CD4-positive, alpha-beta T cell (primary cell): ENCODE measurements around the gene DNAJC22. TPM values are rescaled to one million over a fixed set of nuclear protein-coding genes. Genes with fewer than 3 reads are reported as not detected.
A peak's percentile ranks its signal among the peaks of the same experiment; 100 is the strongest.

ENCODE experiments used
- ATAC-seq: fragments of 200-7000 bp; cut with Tn5 transposase; one replicate; pipeline ENCODE4 v1.10.0; 2022; ENCODE audit warnings: mild to moderate bottlenecking; ENCODE audit not compliant: poor library complexity
- CTCF ChIA-PET: fragments of 350-600 bp; sonication (Branson Sonifier 250); formaldehyde crosslinking; loops from one replicate; lab custom pipeline; 2021; ENCODE audit warnings: antibody characterized with exemption, inconsistent platforms; lab: Charles Lee
- POLR2A ChIA-PET: fragments of 350-600 bp; sonication (Branson Sonifier 250); formaldehyde crosslinking; loops from one replicate; lab custom pipeline; 2021; ENCODE audit warnings: antibody characterized with exemption, inconsistent platforms; lab: Charles Lee
- DNase-seq, 14 experiments: peaks; one replicate each; pipeline ENCODE4 v3.0.0-alpha.2; 2013 to 2020; ENCODE audit warnings: mixed read lengths in 2 of 14
- H3K27ac ChIP-seq, 2 donors: one replicate each; pipeline versions ENCODE4 v1.5.1 to v1.7.0; 2013; ENCODE audit warnings: low read length in 2 of 2, low read depth in 1 of 2, mild to moderate bottlenecking in 1 of 2
- H3K27me3 ChIP-seq, 2 experiments: 1 replicate in 1 of 2; 2 replicates in 1 of 2; pipeline versions ENCODE4 v1.6.1 to v1.7.0; 2013; ENCODE audit warnings: low read length in 2 of 2, control low read depth in 1 of 2, mild to moderate bottlenecking in 1 of 2, moderate library complexity in 1 of 2; ENCODE audit not compliant: insufficient read depth in 2 of 2, control insufficient read depth in 1 of 2
- H3K36me3 ChIP-seq: one replicate; pipeline ENCODE4 v1.6.1; 2013; ENCODE audit warnings: low read length, control low read depth; ENCODE audit not compliant: insufficient read depth
- H3K4me1 ChIP-seq: one replicate; pipeline ENCODE4 v1.6.1; 2013; ENCODE audit warnings: low read length, control low read depth; ENCODE audit not compliant: insufficient read depth
- H3K4me3 ChIP-seq: one replicate; pipeline ENCODE4 v1.5.1; 2013; ENCODE audit warnings: mild to moderate bottlenecking, low read length, moderate library complexity
- H3K9me3 ChIP-seq, 2 experiments: 1 replicate in 1 of 2; 2 replicates in 1 of 2; pipeline versions ENCODE4 v1.6.1 to v1.7.0; 2013; ENCODE audit warnings: low read length in 2 of 2, mild to moderate bottlenecking in 2 of 2, control low read depth in 1 of 2, moderate library complexity in 1 of 2; ENCODE audit not compliant: control insufficient read depth in 1 of 2, insufficient read depth in 1 of 2
- H3K27ac Mint-ChIP-seq: one replicate; pipeline ENCODE4 v1.8.0; 2020; ENCODE audit warnings: mixed read lengths
- H3K27me3 Mint-ChIP-seq: one replicate; pipeline ENCODE4 v1.8.0; 2021; ENCODE audit warnings: mixed read lengths
- H3K36me3 Mint-ChIP-seq: one replicate; pipeline ENCODE4 v1.8.0; 2021; ENCODE audit warnings: low read depth, mixed read lengths
- H3K4me1 Mint-ChIP-seq: one replicate; pipeline ENCODE4 v1.8.0; 2021; ENCODE audit warnings: low read depth, mixed read lengths
- H3K4me3 Mint-ChIP-seq: one replicate; pipeline ENCODE4 v1.8.0; 2020; ENCODE audit warnings: mild to moderate bottlenecking, mixed read lengths
- H3K9me3 Mint-ChIP-seq: one replicate; pipeline ENCODE4 v1.8.0; 2020; ENCODE audit warnings: mixed read lengths
- CTCF ChIP-seq: fragments of 200-600 bp; IDR thresholded peaks from one replicate; pipeline ENCODE4 v1.8.0; 2022; ENCODE audit warnings: antibody characterized with exemption, mild to moderate bottlenecking
- intact Hi-C, 2 experiments: fragments of 100-400 bp; cut with DNase I in 1 of 2; cut with micrococcal nuclease in 1 of 2; formaldehyde crosslinking; loops; one replicate each; pipeline versions ENCODE4 v1.15.1 to v1.9.0; 2023 to 2025; cut with DNase I, micrococcal nuclease
- total RNA-seq, 174 experiments: library from RNA in 2 of 174; stranded (reverse) in 2 of 174; gene quantifications; one replicate each; pipeline ENCODE4 v1.2.3 and lab custom pipeline; 2021 to 2026

The DNAJC22 gene
- total RNA-seq, 2 experiments from 2014 or later, result not detected

GRCh38 chr12:49342914-49343731 lies 3.6 kb upstream of the DNAJC22 start:
- Histone ChIP-seq H3K27ac (no peak overlapping the region), H3K4me1 (peaks cover 66% of the 10 kb centered on the region), H3K27me3 (peaks cover 75 to 79% of the 10 kb centered on the region in 2 experiments), H3K4me3 (peak overlapping the region; percentile 51), H3K36me3 (no peaks in the 10 kb centered on the region), H3K9me3 (peaks cover 0 to 20% of the 10 kb centered on the region in 2 experiments)
- ATAC-seq, result peak; percentile 21
- Mint-ChIP-seq H3K36me3 (no peaks in the 10 kb centered on the region), H3K27ac (no peak overlapping the region), H3K4me1 (peaks cover 52% of the 10 kb centered on the region), H3K4me3 (peak overlapping the region; percentile 78), H3K9me3 (no peaks in the 10 kb centered on the region), H3K27me3 (peaks cover 89% of the 10 kb centered on the region)
- ChIA-PET CTCF (interaction anchor here (0.9 to 3.5 kb wide), 13 partner anchors 8 to 77 kb away, joined by 3 to 25 read pairs (median 6); partner anchors contain the start of genes SPATS2 and TROAP), POLR2A (interaction anchor here (0.8 to 1.5 kb wide), 7 partner anchors 10 to 224 kb away, joined by 3 to 6 read pairs (median 3); partner anchors contain the start of genes PRPH and TROAP)
- no peak for TF ChIP-seq CTCF
- intact Hi-C loops, result loop anchor here (1.0 kb wide), 1 partner anchor 55 kb away; no protein-coding TSS in a partner anchor
- peak in 4 of 14 experiments; percentile 44 to 63 (median 51) for DNase-seq

GRCh38 chr12:49344486-49345050 lies 2.1 kb upstream of the DNAJC22 start:
- H3K9me3 Mint-ChIP-seq, result no peaks in the 10 kb centered on the region
- CTCF ChIA-PET, result interaction anchor here (3.5 kb wide), 1 partner anchor 12 kb away, joined by 25 read pairs; no protein-coding TSS in a partner anchor
- no peak for TF ChIP-seq CTCF

GRCh38 chr12:49345051-49345824 lies 1.4 kb upstream of the DNAJC22 start:
- H3K27ac ChIP-seq, result no peak overlapping the region
- peaks cover 68% of the 10 kb centered on the region for H3K4me1 ChIP-seq
- no peak for TF ChIP-seq CTCF
- Mint-ChIP-seq H3K36me3 (no peaks in the 10 kb centered on the region), H3K9me3 (no peaks in the 10 kb centered on the region), H3K27me3 (peaks cover 87% of the 10 kb centered on the region), H3K4me3 (peak overlapping the region; percentile 83), H3K27ac (no peak overlapping the region), H3K4me1 (peaks cover 52% of the 10 kb centered on the region)
- no peaks in the 10 kb centered on the region for H3K36me3 ChIP-seq
- H3K27me3 ChIP-seq, result peaks cover 83 to 90% of the 10 kb centered on the region in 2 experiments
- POLR2A ChIA-PET, result no interaction called here
- intact Hi-C loops, result no loop called here
- ATAC-seq, result no peak
- peak overlapping the region; percentile 36 for H3K4me3 ChIP-seq
- CTCF ChIA-PET, result no interaction called here
- H3K9me3 ChIP-seq, result peaks cover 0 to 20% of the 10 kb centered on the region in 2 experiments
- DNase-seq, result peak in 3 of 14 experiments; percentile 30 to 48 (median 45)

More at GRCh38 chr12:49344486-49345050, 2.1 kb upstream of the DNAJC22 start:
- Histone ChIP-seq H3K9me3 (peaks cover 0 to 20% of the 10 kb centered on the region in 2 experiments), H3K27ac (no peak overlapping the region), H3K4me1 (peaks cover 68% of the 10 kb centered on the region), H3K27me3 (peaks cover 82 to 84% of the 10 kb centered on the region in 2 experiments), H3K36me3 (no peaks in the 10 kb centered on the region), H3K4me3 (no peak overlapping the region)
- peaks cover 52% of the 10 kb centered on the region for H3K4me1 Mint-ChIP-seq
- DNase-seq (no peak), ATAC-seq (no peak)
- H3K27me3 Mint-ChIP-seq, result peaks cover 89% of the 10 kb centered on the region
- H3K36me3 Mint-ChIP-seq, result no peaks in the 10 kb centered on the region
- H3K27ac Mint-ChIP-seq, result no peak overlapping the region
- H3K4me3 Mint-ChIP-seq, result peak overlapping the region; percentile 11
- POLR2A ChIA-PET, result interaction anchor here (0.8 kb wide), 1 partner anchor 484 kb away, joined by 4 read pairs; no protein-coding TSS in a partner anchor
- intact Hi-C loops, result no loop called here
